ENCODE measurements around the gene SPINK5.

The SPINK5 gene

GRCh38 chr5:148085310-148085709 lies 21.5 kb downstream of the SPINK5 start:
- no peak overlapping the region for H3K23ac ChIP-seq (ENCODE audit: low read length)
- H3K18ac ChIP-seq (ENCODE audit: low read length): no peak overlapping the region
- H4K8ac ChIP-seq (ENCODE audit: low read depth, low read length): no peak overlapping the region
- no peak overlapping the region for H2BK12ac ChIP-seq (ENCODE audit: low read length)
- no peaks in the 10 kb centered on the region for H3K36me3 ChIP-seq (ENCODE audit: control insufficient read depth in 1 of 2, insufficient read depth in 2 of 2, low read length in 2 of 2)
- no peaks in the 10 kb centered on the region for H3K4me1 ChIP-seq (ENCODE audit: control insufficient read depth in 1 of 2, insufficient read depth in 2 of 2, low read length in 2 of 2)
- H2AK5ac ChIP-seq (ENCODE audit: low read length): no peak overlapping the region
- no peak overlapping the region for H4K91ac ChIP-seq (ENCODE audit: low read depth, low read length)
- no peak overlapping the region for H3K27ac ChIP-seq (ENCODE audit: low read depth, low read length)
- H3K79me2 ChIP-seq (ENCODE audit: control insufficient read depth, insufficient read depth, low read length, poor library complexity): no peaks in the 10 kb centered on the region
- H2BK120ac ChIP-seq (ENCODE audit: insufficient read depth, low read length, poor library complexity): no peak overlapping the region
- no peak overlapping the region for H3K4me2 ChIP-seq (ENCODE audit: low read length)
- no peak for DNase-seq
- H2AFZ ChIP-seq (ENCODE audit: insufficient read depth, low read length, poor library complexity): no peak overlapping the region
- H3K79me1 ChIP-seq (ENCODE audit: low read length): no peaks in the 10 kb centered on the region
- H3K27me3 ChIP-seq (ENCODE audit: insufficient read depth, low read length): no peaks in the 10 kb centered on the region
- H3K4me3 ChIP-seq (ENCODE audit: low read depth, low read length): no peak overlapping the region
- no peak overlapping the region for H4K12ac ChIP-seq (ENCODE audit: low read depth, low read length)
- H3K9ac ChIP-seq (ENCODE audit: low read length): no peak overlapping the region
- H3K14ac ChIP-seq (ENCODE audit: low read length): no peak overlapping the region
- no peak overlapping the region for H3K4ac ChIP-seq (ENCODE audit: low read depth, low read length)
- H2BK5ac ChIP-seq (ENCODE audit: low read depth, low read length, poor library complexity): no peak overlapping the region
- no peaks in the 10 kb centered on the region for H3K9me3 ChIP-seq (ENCODE audit: insufficient read depth, low read depth, low read length)

GRCh38 chr5:148085977-148086705 lies 22.4 kb downstream of the SPINK5 start:
- Histone ChIP-seq H3K4ac (ENCODE audit: low read depth, low read length) (no peak overlapping the region), H4K8ac (ENCODE audit: low read depth, low read length) (no peak overlapping the region), H3K9ac (ENCODE audit: low read length) (no peak overlapping the region), H3K79me1 (ENCODE audit: low read length) (no peaks in the 10 kb centered on the region), H4K12ac (ENCODE audit: low read depth, low read length) (no peak overlapping the region), H2BK120ac (ENCODE audit: insufficient read depth, low read length, poor library complexity) (no peak overlapping the region), H3K4me2 (ENCODE audit: low read length) (no peak overlapping the region), H3K36me3 (ENCODE audit: control insufficient read depth in 1 of 2, insufficient read depth in 2 of 2, low read length in 2 of 2) (no peaks in the 10 kb centered on the region), H2BK5ac (ENCODE audit: low read depth, low read length, poor library complexity) (no peak overlapping the region), H3K14ac (ENCODE audit: low read length) (no peak overlapping the region), H3K9me3 (ENCODE audit: insufficient read depth, low read depth, low read length) (no peaks in the 10 kb centered on the region), H3K18ac (ENCODE audit: low read length) (no peak overlapping the region), H4K91ac (ENCODE audit: low read depth, low read length) (no peak overlapping the region), H2AFZ (ENCODE audit: insufficient read depth, low read length, poor library complexity) (no peak overlapping the region), H3K4me3 (ENCODE audit: low read depth, low read length) (no peak overlapping the region), H2BK12ac (ENCODE audit: low read length) (no peak overlapping the region), H2AK5ac (ENCODE audit: low read length) (no peak overlapping the region), H3K4me1 (ENCODE audit: control insufficient read depth in 1 of 2, insufficient read depth in 2 of 2, low read length in 2 of 2) (no peaks in the 10 kb centered on the region), H3K27me3 (ENCODE audit: insufficient read depth, low read length) (no peaks in the 10 kb centered on the region), H3K27ac (ENCODE audit: low read depth, low read length) (no peak overlapping the region), H3K79me2 (ENCODE audit: control insufficient read depth, insufficient read depth, low read length, poor library complexity) (no peaks in the 10 kb centered on the region), H3K23ac (ENCODE audit: low read length) (no peak overlapping the region)
- WGBS (ENCODE audit: extremely low coverage, insufficient coverage, insufficient read length): no CpG with 5 or more reads among the region's 7 CpGs
- no peak for DNase-seq

DNA sequence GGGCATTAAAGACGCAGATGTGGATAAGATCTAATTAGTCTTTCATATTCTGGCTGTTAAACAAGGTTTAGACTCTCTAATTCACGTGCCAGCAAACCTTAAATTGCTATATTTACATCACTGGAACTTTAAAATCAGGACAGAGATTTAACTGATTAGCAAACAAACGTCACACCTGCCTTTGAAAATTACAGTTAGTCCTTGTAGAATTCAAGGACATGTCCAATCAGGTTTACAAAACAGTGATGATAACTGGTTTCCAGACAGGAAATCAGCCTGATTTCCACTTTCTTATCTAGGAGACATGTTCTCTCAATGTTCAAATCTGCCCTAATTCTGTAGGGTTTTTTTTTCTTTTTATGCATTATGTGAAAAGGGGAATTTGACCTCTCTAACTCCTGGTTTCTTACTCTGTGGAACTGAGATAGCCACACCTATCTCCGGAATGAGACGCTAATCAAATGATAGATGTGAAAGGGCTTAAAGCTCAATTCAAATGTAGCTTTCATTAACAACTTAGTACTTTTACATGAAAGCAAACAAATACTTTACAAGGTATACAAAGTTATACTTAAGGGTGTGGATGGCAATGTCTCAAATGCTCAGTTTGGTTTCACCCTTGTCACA lies 26.5 kb downstream of the SPINK5 start:
- H3K79me1 ChIP-seq (ENCODE audit: low read length): no peaks in the 10 kb centered on the region
- H3K23ac ChIP-seq (ENCODE audit: low read length): no peak overlapping the region
- H3K18ac ChIP-seq (ENCODE audit: low read length): no peak overlapping the region
- no peak overlapping the region for H2BK12ac ChIP-seq (ENCODE audit: low read length)
- H2AFZ ChIP-seq (ENCODE audit: insufficient read depth, low read length, poor library complexity): no peak overlapping the region
- H2BK120ac ChIP-seq (ENCODE audit: insufficient read depth, low read length, poor library complexity): no peak overlapping the region
- H3K4me2 ChIP-seq (ENCODE audit: low read length): no peak overlapping the region
- H3K79me2 ChIP-seq (ENCODE audit: control insufficient read depth, insufficient read depth, low read length, poor library complexity): no peaks in the 10 kb centered on the region
- no peak for DNase-seq
- no peak overlapping the region for H3K4me3 ChIP-seq (ENCODE audit: low read depth, low read length)
- H4K91ac ChIP-seq (ENCODE audit: low read depth, low read length): no peak overlapping the region
- no peaks in the 10 kb centered on the region for H3K27me3 ChIP-seq (ENCODE audit: insufficient read depth, low read length)
- no peak overlapping the region for H3K14ac ChIP-seq (ENCODE audit: low read length)
- H4K8ac ChIP-seq (ENCODE audit: low read depth, low read length): no peak overlapping the region
- no peaks in the 10 kb centered on the region for H3K9me3 ChIP-seq (ENCODE audit: insufficient read depth, low read depth, low read length)
- no peaks in the 10 kb centered on the region for H3K36me3 ChIP-seq (ENCODE audit: control insufficient read depth in 1 of 2, insufficient read depth in 2 of 2, low read length in 2 of 2)
- H2BK5ac ChIP-seq (ENCODE audit: low read depth, low read length, poor library complexity): no peak overlapping the region
- no peak overlapping the region for H3K27ac ChIP-seq (ENCODE audit: low read depth, low read length)
- no peak overlapping the region for H2AK5ac ChIP-seq (ENCODE audit: low read length)
- WGBS (ENCODE audit: extremely low coverage, insufficient coverage, insufficient read length): no CpG with 5 or more reads among the region's 5 CpGs
- no peaks in the 10 kb centered on the region for H3K4me1 ChIP-seq (ENCODE audit: control insufficient read depth in 1 of 2, insufficient read depth in 2 of 2, low read length in 2 of 2)
- H3K4ac ChIP-seq (ENCODE audit: low read depth, low read length): no peak overlapping the region
- no peak overlapping the region for H4K12ac ChIP-seq (ENCODE audit: low read depth, low read length)
- H3K9ac ChIP-seq (ENCODE audit: low read length): no peak overlapping the region

- Histone ChIP-seq H3K9me3 (ENCODE audit: insufficient read depth, low read depth, low read length) (no peaks in the 10 kb centered on the region), H4K12ac (ENCODE audit: low read depth, low read length) (no peak overlapping the region), H3K27ac (ENCODE audit: low read depth, low read length) (no peak overlapping the region), H4K8ac (ENCODE audit: low read depth, low read length) (no peak overlapping the region), H3K79me1 (ENCODE audit: low read length) (no peaks in the 10 kb centered on the region), H2BK12ac (ENCODE audit: low read length) (no peak overlapping the region), H2BK120ac (ENCODE audit: insufficient read depth, low read length, poor library complexity) (no peak overlapping the region), H3K4ac (ENCODE audit: low read depth, low read length) (no peak overlapping the region), H2BK5ac (ENCODE audit: low read depth, low read length, poor library complexity) (no peak overlapping the region), H3K14ac (ENCODE audit: low read length) (no peak overlapping the region), H2AFZ (ENCODE audit: insufficient read depth, low read length, poor library complexity) (no peak overlapping the region), H3K4me2 (ENCODE audit: low read length) (no peak overlapping the region), H3K18ac (ENCODE audit: low read length) (no peak overlapping the region), H4K91ac (ENCODE audit: low read depth, low read length) (no peak overlapping the region), H3K27me3 (ENCODE audit: insufficient read depth, low read length) (no peaks in the 10 kb centered on the region), H3K36me3 (ENCODE audit: control insufficient read depth in 1 of 2, insufficient read depth in 2 of 2, low read length in 2 of 2) (no peaks in the 10 kb centered on the region), H2AK5ac (ENCODE audit: low read length) (no peak overlapping the region), H3K4me1 (ENCODE audit: control insufficient read depth in 1 of 2, insufficient read depth in 2 of 2, low read length in 2 of 2) (no peaks in the 10 kb centered on the region), H3K79me2 (ENCODE audit: control insufficient read depth, insufficient read depth, low read length, poor library complexity) (no peaks in the 10 kb centered on the region), H3K23ac (ENCODE audit: low read length) (no peak overlapping the region), H3K4me3 (ENCODE audit: low read depth, low read length) (no peak overlapping the region), H3K9ac (ENCODE audit: low read length) (no peak overlapping the region)
- DNase-seq: no peak
- WGBS (ENCODE audit: extremely low coverage, insufficient coverage, insufficient read length): no CpG with 5 or more reads among the region's 7 CpGs
Measured at GRCh38 chr5:148090773-148091250, 27.0 kb downstream of the SPINK5 start.
